GM12864 (cell line): ENCODE data around the gene MCM10.
"Not testable (repeated sequence)": the region's sequence is repeated elsewhere in the genome, so short reads cannot be mapped to it uniquely, and the experiment has no call there.

Experiments
- DNase-seq: peaks from one replicate; pipeline ENCODE4 v3.0.0-alpha.2; 2011; ENCODE audit warnings: low read depth
- H3K4me3 ChIP-seq: 2 replicates; pipeline ENCODE4 v1.5.1; 2011; ENCODE audit warnings: mild to moderate bottlenecking, low read depth, low read length, control low read depth
- TF ChIP-seq, protein P1 (sequence below): IDR thresholded peaks from 2 replicates; pipeline ENCODE4 v1.5.1; 2011; ENCODE audit warnings: low read depth, mild to moderate bottlenecking, moderate library complexity, low read length, control low read depth, inconsistent platforms; ENCODE audit errors: missing control alignments

Gene MCM10

DNA sequence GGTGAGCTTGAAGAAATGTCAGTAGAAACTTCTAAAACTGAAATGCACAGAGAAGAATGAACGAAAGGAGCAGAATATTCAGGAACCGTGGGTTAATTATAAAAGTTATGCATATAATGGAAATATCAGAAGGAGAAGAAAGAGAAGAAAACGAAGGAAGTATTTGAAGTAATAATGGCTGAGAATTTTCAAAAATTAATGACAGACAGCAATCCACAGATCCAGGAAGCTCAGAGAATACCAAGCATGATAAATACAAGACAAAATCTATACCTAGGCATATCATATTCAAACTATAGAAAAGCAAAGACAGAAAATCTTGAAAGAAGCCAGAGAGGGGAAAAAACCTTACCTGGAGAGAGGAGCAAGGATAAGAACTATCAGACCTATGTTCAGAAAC is 16.5 kb upstream of the MCM10 start:
- no peak for DNase-seq
- no peak overlapping the region for H3K4me3 ChIP-seq
- TF ChIP-seq, protein P1, sequence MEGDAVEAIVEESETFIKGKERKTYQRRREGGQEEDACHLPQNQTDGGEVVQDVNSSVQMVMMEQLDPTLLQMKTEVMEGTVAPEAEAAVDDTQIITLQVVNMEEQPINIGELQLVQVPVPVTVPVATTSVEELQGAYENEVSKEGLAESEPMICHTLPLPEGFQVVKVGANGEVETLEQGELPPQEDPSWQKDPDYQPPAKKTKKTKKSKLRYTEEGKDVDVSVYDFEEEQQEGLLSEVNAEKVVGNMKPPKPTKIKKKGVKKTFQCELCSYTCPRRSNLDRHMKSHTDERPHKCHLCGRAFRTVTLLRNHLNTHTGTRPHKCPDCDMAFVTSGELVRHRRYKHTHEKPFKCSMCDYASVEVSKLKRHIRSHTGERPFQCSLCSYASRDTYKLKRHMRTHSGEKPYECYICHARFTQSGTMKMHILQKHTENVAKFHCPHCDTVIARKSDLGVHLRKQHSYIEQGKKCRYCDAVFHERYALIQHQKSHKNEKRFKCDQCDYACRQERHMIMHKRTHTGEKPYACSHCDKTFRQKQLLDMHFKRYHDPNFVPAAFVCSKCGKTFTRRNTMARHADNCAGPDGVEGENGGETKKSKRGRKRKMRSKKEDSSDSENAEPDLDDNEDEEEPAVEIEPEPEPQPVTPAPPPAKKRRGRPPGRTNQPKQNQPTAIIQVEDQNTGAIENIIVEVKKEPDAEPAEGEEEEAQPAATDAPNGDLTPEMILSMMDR: no peak

DNA sequence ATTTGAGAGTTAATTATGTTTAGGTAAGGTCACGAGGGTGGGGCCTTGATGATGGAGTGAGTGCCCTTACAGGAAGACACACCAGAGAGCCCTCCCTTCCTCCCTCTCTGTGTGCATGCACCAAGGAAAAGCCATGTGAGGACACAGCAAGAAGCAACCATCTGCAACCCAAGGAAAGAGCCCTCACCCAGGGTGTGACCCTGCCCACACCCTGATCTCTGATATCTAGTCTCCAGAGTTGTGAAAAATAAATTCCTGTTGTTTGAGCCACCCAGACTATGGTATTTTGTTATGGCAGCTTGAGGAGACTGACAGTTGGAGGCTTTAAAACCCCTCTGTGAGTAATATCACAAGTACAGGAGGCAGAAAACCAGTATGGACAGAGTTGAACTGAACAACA is 15.0 kb upstream of the MCM10 start:
- TF ChIP-seq, protein P1: no peak
- no peak for DNase-seq
- no peak overlapping the region for H3K4me3 ChIP-seq

DNA sequence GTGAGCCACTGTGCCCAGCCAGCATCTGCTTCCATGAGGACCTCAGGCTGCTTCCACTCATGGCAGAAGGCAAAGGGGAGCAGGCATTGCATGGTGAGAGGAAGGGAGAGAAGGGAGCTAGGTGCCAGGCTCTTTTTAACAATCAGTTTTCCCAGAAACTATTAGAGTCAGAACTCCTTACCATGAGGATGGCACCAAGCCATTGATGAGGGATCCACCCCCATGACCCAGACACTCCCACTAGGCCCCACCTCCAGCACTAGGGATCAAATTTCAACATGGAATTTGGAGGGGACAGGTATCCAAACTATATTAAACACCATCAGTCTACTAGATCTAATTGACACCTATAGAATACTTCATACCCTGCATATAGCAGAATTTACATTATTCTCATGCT is 14.2 kb upstream of the MCM10 start:
- no peak overlapping the region for H3K4me3 ChIP-seq
- TF ChIP-seq, protein P1: no peak
- DNase-seq: no peak

DNA sequence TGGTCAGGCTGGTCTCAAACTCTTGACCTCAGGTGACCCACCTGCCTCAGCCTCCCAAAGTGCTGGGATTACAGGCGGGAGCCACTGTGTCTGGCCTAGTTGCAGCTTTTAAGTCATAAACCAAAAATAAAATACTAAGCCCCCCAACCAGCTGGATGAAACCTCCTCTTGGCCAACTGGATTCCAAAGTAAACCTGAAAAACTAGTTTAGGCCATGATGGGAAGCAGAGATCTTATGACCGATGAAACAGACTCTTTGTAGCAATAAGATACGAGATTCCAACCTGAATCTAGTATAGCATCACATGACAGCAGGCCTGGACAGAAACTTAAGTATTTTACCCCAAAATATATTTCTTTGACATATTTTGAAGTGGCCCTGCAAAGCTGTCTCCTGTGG is 9.1 kb upstream of the MCM10 start:
- TF ChIP-seq, protein P1: no peak
- no peak overlapping the region for H3K4me3 ChIP-seq
- DNase-seq: no peak

DNA sequence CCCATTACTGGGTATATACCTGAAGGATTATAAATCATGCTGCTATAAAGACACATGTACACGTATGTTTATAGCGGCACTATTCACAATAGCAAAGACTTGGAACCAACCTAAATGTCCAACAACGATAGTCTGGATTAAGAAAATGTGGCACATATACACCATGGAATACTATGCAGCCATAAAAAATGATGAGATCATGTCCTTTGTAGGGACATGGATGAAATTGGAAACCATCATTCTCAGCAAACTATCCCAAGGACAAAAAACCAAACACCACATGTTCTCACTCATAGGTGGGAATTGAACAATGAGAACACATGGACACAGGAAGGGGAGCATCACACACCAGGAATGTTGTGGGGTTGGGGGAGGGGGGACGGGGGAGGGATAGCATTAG is 5.5 kb upstream of the MCM10 start:
- DNase-seq, H3K4me3 ChIP-seq: not testable (repeated sequence)

DNA sequence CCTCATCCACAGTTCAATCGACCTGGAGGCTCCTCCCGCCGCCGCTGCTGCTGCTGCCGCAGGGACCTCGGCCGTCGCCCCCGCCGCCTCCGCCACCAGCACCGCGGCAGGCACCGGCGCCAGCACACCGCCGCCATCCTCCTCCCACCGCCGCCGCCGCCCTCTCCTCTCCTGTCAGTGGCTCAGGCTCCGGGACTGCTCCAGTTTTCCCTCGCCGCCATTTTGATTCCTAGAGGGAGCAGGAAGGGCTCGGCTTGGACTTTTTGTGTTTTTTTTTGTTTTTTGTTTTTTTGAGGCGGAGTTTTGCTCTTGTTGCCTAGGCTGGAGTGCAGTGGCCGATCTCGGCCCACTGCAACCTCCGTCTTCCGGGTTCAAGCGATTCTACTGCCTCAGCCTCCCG is 3.0 kb upstream of the MCM10 start:
- TF ChIP-seq, protein P1: no peak
- H3K4me3 ChIP-seq: peak overlapping the region; percentile 41
- DNase-seq: no peak

DNA sequence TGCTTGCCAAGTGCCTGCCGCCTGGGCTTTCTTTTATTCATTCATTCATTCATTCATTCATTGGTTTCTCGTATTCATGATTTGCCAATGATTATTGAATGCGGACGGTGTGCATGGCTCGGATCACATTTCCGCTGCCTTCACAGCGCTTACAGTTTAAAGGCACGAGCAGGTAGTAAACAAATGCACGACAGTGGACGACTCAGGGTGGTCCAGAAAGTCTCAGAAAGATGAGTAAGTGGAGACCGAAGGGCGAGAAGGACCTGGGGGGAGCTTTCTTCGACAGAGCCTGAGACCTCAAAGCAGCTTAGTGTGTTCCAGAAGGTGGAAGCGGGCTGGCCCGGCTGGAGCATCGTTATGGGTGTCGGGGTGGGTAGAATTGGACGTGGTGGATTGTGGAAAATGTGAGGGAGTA is 506 bp downstream of the MCM10 start:
- TF ChIP-seq, protein P1: no peak
- DNase-seq: no peak
- H3K4me3 ChIP-seq: peak overlapping the region; percentile 80

DNA sequence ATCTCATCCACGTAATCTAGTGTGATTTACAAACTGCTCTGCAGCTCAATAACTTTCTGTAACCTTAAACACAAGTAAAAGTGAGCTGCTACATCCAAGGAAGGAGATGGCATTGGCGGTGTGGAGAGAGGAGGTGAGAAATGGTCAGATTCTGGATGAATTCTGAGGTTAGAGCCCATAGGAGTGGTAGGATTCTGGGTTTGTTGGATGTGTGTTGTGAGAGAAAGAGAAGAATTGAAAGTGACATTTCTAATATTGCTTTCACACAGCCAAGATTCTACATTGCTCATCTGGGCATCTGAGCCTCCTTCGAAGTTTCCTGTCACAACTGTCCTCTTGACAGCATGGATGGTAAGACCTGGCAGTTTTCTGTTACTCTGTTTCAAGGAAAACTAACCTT is 2.5 kb downstream of the MCM10 start:
- no peak for DNase-seq
- TF ChIP-seq, protein P1: no peak
- H3K4me3 ChIP-seq: no peak overlapping the region
